ENCODE measurements around the gene TBX6.
A peak's percentile ranks its signal among the peaks of the same experiment; 100 is the strongest.

TBX6 gene

GRCh38 chr16:30051518-30051917, 40.2 kb downstream of the TBX6 start:
- ATAC-seq, result peak; percentile 62

GRCh38 chr16:30049871-30050270, 41.9 kb downstream of the TBX6 start:
- TF ChIP-seq ZC3H10 (CRISPR knock-in tag; IDR thresholded peaks at IDR 0.05) (no peak), ZNF565 (CRISPR knock-in tag; conservative IDR thresholded peaks at IDR 0.05; ENCODE audit: low read depth) (no peak), SNAI2 (CRISPR knock-in tag; IDR thresholded peaks at IDR 0.05) (no peak), CSRNP3 (CRISPR knock-in tag; IDR thresholded peaks at IDR 0.05) (no peak), TOX (CRISPR knock-in tag; IDR thresholded peaks at IDR 0.05; ENCODE audit: borderline replicate concordance) (no peak), ISL1 (CRISPR knock-in tag; IDR thresholded peaks at IDR 0.05) (no peak), TCF4 (CRISPR knock-in tag; IDR thresholded peaks at IDR 0.05; ENCODE audit: borderline replicate concordance) (no peak), PPARA (CRISPR knock-in tag; IDR thresholded peaks at IDR 0.05; ENCODE audit: borderline replicate concordance) (no peak), RARB (CRISPR knock-in tag; IDR thresholded peaks at IDR 0.05) (no peak), ESRRG (CRISPR knock-in tag; IDR thresholded peaks at IDR 0.05) (no peak), ZNF8 (CRISPR knock-in tag; IDR thresholded peaks at IDR 0.05) (no peak), ZNF70 (CRISPR knock-in tag; IDR thresholded peaks at IDR 0.05) (no peak), PATZ1 (CRISPR knock-in tag; IDR thresholded peaks at IDR 0.05; ENCODE audit: borderline replicate concordance) (no peak), ARNTL (CRISPR knock-in tag; IDR thresholded peaks at IDR 0.05; ENCODE audit: borderline replicate concordance, low read depth) (no peak), ZFP3 (CRISPR knock-in tag; IDR thresholded peaks at IDR 0.05) (no peak), TSHZ2 (CRISPR knock-in tag; IDR thresholded peaks at IDR 0.05) (no peak)

More at GRCh38 chr16:30051518-30051917, 40.2 kb downstream of the TBX6 start:
- no peak for TF ChIP-seq OSR1 (CRISPR knock-in tag; IDR thresholded peaks at IDR 0.05)
- no peak for TF ChIP-seq SNAI2 (CRISPR knock-in tag; IDR thresholded peaks at IDR 0.05)
- TF ChIP-seq PATZ1 (CRISPR knock-in tag; IDR thresholded peaks at IDR 0.05; ENCODE audit: borderline replicate concordance), result no peak
- no peak for TF ChIP-seq ZFP3 (CRISPR knock-in tag; IDR thresholded peaks at IDR 0.05)
- no peak for TF ChIP-seq ISL1 (CRISPR knock-in tag; IDR thresholded peaks at IDR 0.05)

GRCh38 chr16:30046588-30046987, 45.1 kb downstream of the TBX6 start:
- ATAC-seq, result no peak
- TF ChIP-seq OSR1 (CRISPR knock-in tag; IDR thresholded peaks at IDR 0.05), result no peak
- TF ChIP-seq PPARA (CRISPR knock-in tag; IDR thresholded peaks at IDR 0.05; ENCODE audit: borderline replicate concordance), result no peak
- no peak for TF ChIP-seq TCF4 (CRISPR knock-in tag; IDR thresholded peaks at IDR 0.05; ENCODE audit: borderline replicate concordance)
- no peak for TF ChIP-seq TSHZ2 (CRISPR knock-in tag; IDR thresholded peaks at IDR 0.05)
- TF ChIP-seq ZC3H10 (CRISPR knock-in tag; IDR thresholded peaks at IDR 0.05), result no peak
- no peak for TF ChIP-seq CSDC2 (CRISPR knock-in tag; IDR thresholded peaks at IDR 0.05)
- TF ChIP-seq BACH2 (CRISPR knock-in tag; IDR thresholded peaks at IDR 0.05; ENCODE audit: borderline replicate concordance), result no peak
- no peak for TF ChIP-seq TOX (CRISPR knock-in tag; IDR thresholded peaks at IDR 0.05; ENCODE audit: borderline replicate concordance)
- TF ChIP-seq ZNF8 (CRISPR knock-in tag; IDR thresholded peaks at IDR 0.05), result no peak
- no peak for TF ChIP-seq POU6F1 (CRISPR knock-in tag; IDR thresholded peaks at IDR 0.05; ENCODE audit: borderline replicate concordance, low read depth)
- TF ChIP-seq CREB5 (CRISPR knock-in tag; IDR thresholded peaks at IDR 0.05; ENCODE audit: low read depth), result no peak
- TF ChIP-seq ZFP30 (CRISPR knock-in tag; IDR thresholded peaks at IDR 0.05), result no peak

More at GRCh38 chr16:30049871-30050270, 41.9 kb downstream of the TBX6 start:
- no peak for ATAC-seq
